Transverse colon (tissue), 4 donors: Measurements from ENCODE around the gene VWA8.

Experiments used
- CTCF ChIP-seq, 5 experiments: fragments of 200-600 bp in 3 of 5; fragments of 450-650 bp in 2 of 5; sonication (generic) in 3 of 5; IDR thresholded peaks; 1 replicate in 2 of 5; 2 replicates in 3 of 5; pipeline ENCODE4 v1.5.1; 2016 to 2017; ENCODE audit warnings: antibody characterized with exemption in 5 of 5, inconsistent platforms in 3 of 5, mild to moderate bottlenecking in 2 of 5, moderate library complexity in 1 of 5
- EP300 ChIP-seq: sonication (generic); formaldehyde crosslinking; IDR thresholded peaks from one replicate; pipeline ENCODE4 v1.6.1; 2017; ENCODE audit warnings: antibody characterized with exemption, low read depth
- POLR2A ChIP-seq: fragments of 450-650 bp; IDR thresholded peaks from one replicate; pipeline ENCODE4 v1.6.1; 2016; ENCODE audit warnings: antibody characterized with exemption, mild to moderate bottlenecking, moderate library complexity
- POLR2AphosphoS5 ChIP-seq, 3 donors: sonication (generic); formaldehyde crosslinking; IDR thresholded peaks; one replicate each; pipeline ENCODE4 v1.6.1; 2016; ENCODE audit warnings: antibody characterized with exemption in 3 of 3

DNA sequence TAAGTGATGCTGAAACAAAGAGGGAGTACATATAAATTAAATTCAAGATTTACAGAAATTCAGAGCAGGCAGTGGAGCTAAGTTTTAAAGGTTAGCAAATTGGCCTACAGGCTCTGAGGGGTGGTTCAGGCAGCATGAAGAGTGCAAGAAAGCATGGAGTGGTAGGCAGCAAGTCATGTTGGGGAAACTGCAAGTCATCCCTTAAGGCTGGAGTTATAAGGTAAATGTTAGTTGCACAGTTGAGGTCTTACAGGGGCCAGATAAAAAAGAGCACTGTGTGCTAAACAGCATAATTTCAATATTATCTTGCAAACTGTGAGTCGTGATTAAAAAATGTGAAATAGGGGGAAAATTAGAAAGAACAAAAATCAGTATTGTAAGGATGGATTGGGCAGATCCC lies 106.2 kb downstream of the VWA8 start:
- TF ChIP-seq CTCF (IDR thresholded peaks at IDR 0.05) (no peak), POLR2AphosphoS5 (IDR thresholded peaks at IDR 0.05) (no peak), POLR2A (no peak), EP300 (no peak)
